Measurements from ENCODE around the gene HOXB8. TPM values are rescaled to one million over a fixed set of nuclear protein-coding genes. Genes with fewer than 3 reads are reported as not detected.

Gene HOXB8
- total RNA-seq, 2 experiments from 2014 or later = not detected

- Mint-ChIP-seq H3K4me1 (ENCODE audit: low read depth) (peaks cover 5% of the 10 kb centered on the region), H3K36me3 (ENCODE audit: low read depth) (no peaks in the 10 kb centered on the region), H3K27ac (no peak overlapping the region), H3K27me3 (ENCODE audit: low read depth) (peaks cover 9% of the 10 kb centered on the region), H3K4me3 (no peak overlapping the region), H3K9me3 (no peaks in the 10 kb centered on the region)
- CTCF ChIA-PET = interaction anchor here (1.2 kb wide), 1 partner anchor 544 kb away, joined by 3 read pairs; no protein-coding TSS in a partner anchor
- intact Hi-C loops (cut with micrococcal nuclease) = no loop called here
- no peak for DNase-seq
Observed at GRCh38 chr17:48569674-48570324, 45.3 kb downstream of the HOXB8 start.

- Mint-ChIP-seq H3K36me3 (ENCODE audit: low read depth) (no peaks in the 10 kb centered on the region), H3K4me1 (ENCODE audit: low read depth) (peaks cover 5% of the 10 kb centered on the region), H3K4me3 (no peak overlapping the region), H3K27me3 (ENCODE audit: low read depth) (peaks cover 14% of the 10 kb centered on the region), H3K27ac (no peak overlapping the region), H3K9me3 (no peaks in the 10 kb centered on the region)
- no peak for DNase-seq
- intact Hi-C loops (cut with micrococcal nuclease) = no loop called here
- CTCF ChIA-PET = no interaction called here
Observed at GRCh38 chr17:48569240-48569582, 45.9 kb downstream of the HOXB8 start.

GRCh38 chr17:48568499-48569239, 46.4 kb downstream of the HOXB8 start:
- H3K9me3 Mint-ChIP-seq = no peaks in the 10 kb centered on the region
- no peak overlapping the region for H3K27ac Mint-ChIP-seq
- H3K4me1 Mint-ChIP-seq (ENCODE audit: low read depth) = peaks cover 5% of the 10 kb centered on the region
- peak overlapping the region; percentile 37 for H3K4me3 Mint-ChIP-seq
- no peaks in the 10 kb centered on the region for H3K36me3 Mint-ChIP-seq (ENCODE audit: low read depth)
- no peak for DNase-seq
- intact Hi-C loops (cut with micrococcal nuclease) = no loop called here
- CTCF ChIA-PET = interaction anchor here (0.6 kb wide), 1 partner anchor 762 kb away, joined by 3 read pairs; no protein-coding TSS in a partner anchor
- H3K27me3 Mint-ChIP-seq (ENCODE audit: low read depth) = peaks cover 16% of the 10 kb centered on the region

- peaks cover 5% of the 10 kb centered on the region for H3K4me1 Mint-ChIP-seq (ENCODE audit: low read depth)
- H3K27ac Mint-ChIP-seq = no peak overlapping the region
- H3K36me3 Mint-ChIP-seq (ENCODE audit: low read depth) = no peaks in the 10 kb centered on the region
- H3K9me3 Mint-ChIP-seq = no peaks in the 10 kb centered on the region
- peaks cover 16% of the 10 kb centered on the region for H3K27me3 Mint-ChIP-seq (ENCODE audit: low read depth)
- CTCF ChIA-PET = interaction anchor here (0.6 kb wide), 1 partner anchor 762 kb away, joined by 3 read pairs; no protein-coding TSS in a partner anchor
- no peak overlapping the region for H3K4me3 Mint-ChIP-seq
- intact Hi-C loops (cut with micrococcal nuclease) = no loop called here
- DNase-seq = no peak
Observed at GRCh38 chr17:48567646-48568354, 47.3 kb downstream of the HOXB8 start.

- CTCF ChIA-PET = no interaction called here
- H3K36me3 Mint-ChIP-seq (ENCODE audit: low read depth) = no peaks in the 10 kb centered on the region
Observed at GRCh38 chr17:48567209-48567608, 47.9 kb downstream of the HOXB8 start.

GRCh38 chr17:48566717-48567116, 48.4 kb downstream of the HOXB8 start:
- H3K27ac Mint-ChIP-seq = no peak overlapping the region
- H3K4me1 Mint-ChIP-seq (ENCODE audit: low read depth) = peaks cover 5% of the 10 kb centered on the region
- no peak overlapping the region for H3K4me3 Mint-ChIP-seq
- no peak for DNase-seq
- peaks cover 20% of the 10 kb centered on the region for H3K27me3 Mint-ChIP-seq (ENCODE audit: low read depth)
- H3K36me3 Mint-ChIP-seq (ENCODE audit: low read depth) = no peaks in the 10 kb centered on the region
- intact Hi-C loops (cut with micrococcal nuclease) = no loop called here
- CTCF ChIA-PET = no interaction called here
- H3K9me3 Mint-ChIP-seq = no peaks in the 10 kb centered on the region

More at GRCh38 chr17:48567209-48567608, 47.9 kb downstream of the HOXB8 start:
- no peak for DNase-seq
- H3K9me3 Mint-ChIP-seq = no peaks in the 10 kb centered on the region
- intact Hi-C loops (cut with micrococcal nuclease) = no loop called here
- peaks cover 20% of the 10 kb centered on the region for H3K27me3 Mint-ChIP-seq (ENCODE audit: low read depth)
- peaks cover 5% of the 10 kb centered on the region for H3K4me1 Mint-ChIP-seq (ENCODE audit: low read depth)
- H3K4me3 Mint-ChIP-seq = no peak overlapping the region
- H3K27ac Mint-ChIP-seq = no peak overlapping the region

GRCh38 chr17:48565925-48566710, 49.0 kb downstream of the HOXB8 start:
- intact Hi-C loops (cut with micrococcal nuclease) = no loop called here
- H3K4me1 Mint-ChIP-seq (ENCODE audit: low read depth) = peaks cover 5% of the 10 kb centered on the region
- H3K36me3 Mint-ChIP-seq (ENCODE audit: low read depth) = no peaks in the 10 kb centered on the region
- H3K27me3 Mint-ChIP-seq (ENCODE audit: low read depth) = peaks cover 20% of the 10 kb centered on the region
- H3K4me3 Mint-ChIP-seq = no peak overlapping the region
- no peak overlapping the region for H3K27ac Mint-ChIP-seq
- CTCF ChIA-PET = interaction anchor here (0.6 kb wide), 1 partner anchor 137 kb away, joined by 4 read pairs; no protein-coding TSS in a partner anchor
- no peak for DNase-seq
- H3K9me3 Mint-ChIP-seq = no peaks in the 10 kb centered on the region

GRCh38 chr17:48565022-48565554, 50.0 kb downstream of the HOXB8 start:
- CTCF ChIA-PET = interaction anchor here (0.5 kb wide), 1 partner anchor 219 kb away, joined by 3 read pairs; no protein-coding TSS in a partner anchor
- intact Hi-C loops (cut with micrococcal nuclease) = no loop called here
- H3K4me3 Mint-ChIP-seq = no peak overlapping the region
- H3K4me1 Mint-ChIP-seq (ENCODE audit: low read depth) = peaks cover 5% of the 10 kb centered on the region
- no peaks in the 10 kb centered on the region for H3K36me3 Mint-ChIP-seq (ENCODE audit: low read depth)
- H3K9me3 Mint-ChIP-seq = no peaks in the 10 kb centered on the region
- no peak for DNase-seq
- H3K27ac Mint-ChIP-seq = no peak overlapping the region
- peaks cover 20% of the 10 kb centered on the region for H3K27me3 Mint-ChIP-seq (ENCODE audit: low read depth)

GRCh38 chr17:48564188-48565021, 50.7 kb downstream of the HOXB8 start:
- Mint-ChIP-seq H3K9me3 (no peaks in the 10 kb centered on the region), H3K27me3 (ENCODE audit: low read depth) (peaks cover 20% of the 10 kb centered on the region), H3K4me3 (peak overlapping the region; percentile 33), H3K4me1 (ENCODE audit: low read depth) (peaks cover 5% of the 10 kb centered on the region), H3K36me3 (ENCODE audit: low read depth) (no peaks in the 10 kb centered on the region), H3K27ac (no peak overlapping the region)
- no peak for DNase-seq
- intact Hi-C loops (cut with micrococcal nuclease) = no loop called here
- CTCF ChIA-PET = interaction anchor here (0.5 to 0.6 kb wide), 2 partner anchors 15 to 219 kb away, joined by 3 read pairs; no protein-coding TSS in a partner anchor

GRCh38 chr17:48563867-48564187, 51.3 kb downstream of the HOXB8 start:
- intact Hi-C loops (cut with micrococcal nuclease) = no loop called here
- H3K4me3 Mint-ChIP-seq = no peak overlapping the region

GRCh38 chr17:48563385-48563838, 51.7 kb downstream of the HOXB8 start:
- intact Hi-C loops (cut with micrococcal nuclease) = no loop called here
- DNase-seq = no peak
- H3K9me3 Mint-ChIP-seq = no peaks in the 10 kb centered on the region
- peaks cover 2% of the 10 kb centered on the region for H3K4me1 Mint-ChIP-seq (ENCODE audit: low read depth)
- CTCF ChIA-PET = interaction anchor here (0.6 kb wide), 1 partner anchor 14 kb away, joined by 3 read pairs; no protein-coding TSS in a partner anchor
- H3K27ac Mint-ChIP-seq = no peak overlapping the region
- no peaks in the 10 kb centered on the region for H3K36me3 Mint-ChIP-seq (ENCODE audit: low read depth)
- H3K27me3 Mint-ChIP-seq (ENCODE audit: low read depth) = peaks cover 17% of the 10 kb centered on the region
- no peak overlapping the region for H3K4me3 Mint-ChIP-seq

More at GRCh38 chr17:48563867-48564187, 51.3 kb downstream of the HOXB8 start:
- DNase-seq = no peak
- Mint-ChIP-seq H3K36me3 (ENCODE audit: low read depth) (no peaks in the 10 kb centered on the region), H3K9me3 (no peaks in the 10 kb centered on the region), H3K27ac (no peak overlapping the region), H3K4me1 (ENCODE audit: low read depth) (peaks cover 5% of the 10 kb centered on the region), H3K27me3 (ENCODE audit: low read depth) (peaks cover 18% of the 10 kb centered on the region)
- CTCF ChIA-PET = interaction anchor here (0.6 kb wide), 1 partner anchor 15 kb away, joined by 3 read pairs; no protein-coding TSS in a partner anchor

Data from activated naive CD4-positive, alpha-beta T cell treated with anti-CD3 and anti-CD28 coated beads for 36 hours (primary cell).